H1 (cell line): ENCODE measurements around the gene SUMF1. TPM values are rescaled to one million over a fixed set of nuclear protein-coding genes. Genes with fewer than 3 reads are reported as not detected.

Experiments
- CTCF ChIA-PET: fragments of 300-600 bp; sonication (Branson Sonifier 250); formaldehyde crosslinking; loops from one replicate; lab custom pipeline; 2021; ENCODE audit not compliant: partially characterized antibody; lab: Charles Lee
- POLR2A ChIA-PET: fragments of 300-600 bp; sonication (Branson Sonifier 250); formaldehyde crosslinking; loops from one replicate; lab custom pipeline; 2021; ENCODE audit warnings: inconsistent platforms; ENCODE audit not compliant: partially characterized antibody; lab: Charles Lee
- DNase-seq, 2 experiments: peaks; one replicate each; pipeline versions ENCODE4 v3.0.0 to v3.0.0-alpha.2; 2010 to 2022; ENCODE audit warnings: low spot score in 2 of 2, low read depth in 1 of 2, mixed read lengths in 1 of 2
- FAIRE-seq: peaks from 2 replicates; lab custom pipeline; 2011; peaks lifted over from hg19 to GRCh38; lab: Jason Lieb, UNC
- H2AFZ ChIP-seq: 2 replicates; pipeline ENCODE4 v1.8.1; 2012; ENCODE audit warnings: low read length, inconsistent platforms
- H2AK5ac ChIP-seq: 2 replicates; pipeline ENCODE4 v1.6.1; 2013; ENCODE audit warnings: low read depth, low read length
- H2BK120ac ChIP-seq: replicated peaks from 2 replicates; pipeline ENCODE3; 2013; ENCODE audit warnings: low read depth, low read length, inconsistent platforms
- H2BK12ac ChIP-seq: 2 replicates; pipeline ENCODE4 v1.6.1; 2013; ENCODE audit warnings: low read depth, low read length
- H2BK15ac ChIP-seq: 2 replicates; pipeline ENCODE4 v1.6.1; 2013; ENCODE audit warnings: low read length
- H2BK20ac ChIP-seq: 2 replicates; pipeline ENCODE4 v1.6.1; 2013; ENCODE audit warnings: low read length
- H2BK5ac ChIP-seq: 2 replicates; pipeline ENCODE4 v1.6.1; 2013; ENCODE audit warnings: low read depth, low read length
- H3K14ac ChIP-seq: 2 replicates; pipeline ENCODE4 v1.6.1; 2013; ENCODE audit warnings: inconsistent platforms; ENCODE audit not compliant: insufficient read length
- H3K18ac ChIP-seq: 2 replicates; pipeline ENCODE4 v1.6.1; 2013; ENCODE audit warnings: low read length; ENCODE audit errors: extremely low read depth
- H3K23ac ChIP-seq: 2 replicates; pipeline ENCODE4 v1.6.1; 2013; ENCODE audit warnings: inconsistent platforms; ENCODE audit not compliant: insufficient read length
- H3K23me2 ChIP-seq: 2 replicates; pipeline ENCODE4 v1.6.1; 2013; ENCODE audit warnings: low read depth, low read length
- H3K27ac ChIP-seq: 2 replicates; pipeline ENCODE4 v1.6.1; 2011; ENCODE audit warnings: low read depth, low read length, inconsistent platforms
- H3K27me3 ChIP-seq, 4 experiments: replicated peaks in 1 of 4; 1 replicate in 1 of 4; 2 replicates in 3 of 4; pipeline versions ENCODE4 v1.6.1 to v1.8.1; 2011 to 2013; ENCODE audit warnings: low read length in 3 of 4, mild to moderate bottlenecking in 3 of 4, inconsistent platforms in 2 of 4, mixed read lengths in 2 of 4, moderate library complexity in 1 of 4; ENCODE audit not compliant: control insufficient read depth in 3 of 4, insufficient read depth in 3 of 4; ENCODE audit errors: extremely low read depth in 1 of 4
- H3K36me3 ChIP-seq, 4 experiments: 2 replicates each; pipeline versions ENCODE4 v1.6.1 to v1.8.1; 2011 to 2013; ENCODE audit warnings: mild to moderate bottlenecking in 4 of 4, low read length in 3 of 4, moderate library complexity in 2 of 4, control low read depth in 1 of 4, inconsistent platforms in 1 of 4; ENCODE audit not compliant: insufficient read depth in 4 of 4, control insufficient read depth in 2 of 4
- H3K4ac ChIP-seq: replicated peaks from 2 replicates; pipeline ENCODE3; 2013; ENCODE audit warnings: low read length, low read depth, mixed read lengths, inconsistent platforms; ENCODE audit not compliant: insufficient read length
- H3K4me1 ChIP-seq, 4 experiments: replicated peaks in 1 of 4; 1 replicate in 1 of 4; 2 replicates in 3 of 4; pipeline versions ENCODE4 v1.6.1 to v1.8.1; 2011 to 2013; ENCODE audit warnings: low read length in 3 of 4, inconsistent platforms in 2 of 4, mixed read lengths in 1 of 4; ENCODE audit not compliant: insufficient read depth in 4 of 4, control insufficient read depth in 3 of 4
- H3K4me2 ChIP-seq, 2 experiments: 2 replicates each; pipeline versions ENCODE4 v1.6.1 to v1.8.1; 2011 to 2013; ENCODE audit warnings: low read depth in 2 of 2, low read length in 2 of 2, control low read depth in 1 of 2, inconsistent platforms in 1 of 2, mild to moderate bottlenecking in 1 of 2; ENCODE audit not compliant: insufficient read depth in 1 of 2
- H3K4me3 ChIP-seq, 4 experiments: fragments of 200-600, 300-600 bp in 1 of 4; sonication (generic), shearing (Covaris generic), sonication (Bioruptor Twin) in 1 of 4; 2 replicates each; pipeline versions ENCODE4 v1.5.1 to v1.8.1; 2011 to 2016; ENCODE audit warnings: low read length in 4 of 4, low read depth in 3 of 4, control low read depth in 2 of 4, inconsistent platforms in 2 of 4, mild to moderate bottlenecking in 2 of 4, mixed read lengths in 1 of 4, moderate library complexity in 1 of 4; ENCODE audit not compliant: insufficient read depth in 2 of 4; ENCODE audit errors: extremely low read depth in 1 of 4
- H3K56ac ChIP-seq: replicated peaks from 2 replicates; pipeline ENCODE3; 2013; ENCODE audit warnings: low read depth, mild to moderate bottlenecking, mixed read lengths, low read length, inconsistent platforms; ENCODE audit not compliant: insufficient read length
- H3K79me1 ChIP-seq: 2 replicates; pipeline ENCODE4 v1.6.1; 2013; ENCODE audit warnings: low read depth, low read length, control low read depth
- H3K79me2 ChIP-seq, 2 experiments: 2 replicates each; pipeline versions ENCODE4 v1.6.1 to v1.8.1; 2012 to 2013; ENCODE audit warnings: low read length in 2 of 2, mild to moderate bottlenecking in 2 of 2, inconsistent platforms in 1 of 2; ENCODE audit not compliant: insufficient read depth in 2 of 2, control insufficient read depth in 1 of 2
- H3K9ac ChIP-seq, 4 experiments: replicated peaks in 1 of 4; 1 replicate in 1 of 4; 2 replicates in 3 of 4; pipeline versions ENCODE4 v1.6.1 to v1.8.1; 2011 to 2013; ENCODE audit warnings: low read depth in 3 of 4, low read length in 3 of 4, control low read depth in 2 of 4, mild to moderate bottlenecking in 2 of 4, moderate library complexity in 2 of 4, inconsistent platforms in 1 of 4; ENCODE audit errors: extremely low read depth in 1 of 4
- H3K9me3 ChIP-seq, 2 experiments: 2 replicates each; pipeline versions ENCODE4 v1.6.1 to v1.8.1; 2012 to 2013; ENCODE audit warnings: mild to moderate bottlenecking in 2 of 2, moderate library complexity in 2 of 2, control low read depth in 1 of 2, inconsistent platforms in 1 of 2, low read depth in 1 of 2, low read length in 1 of 2, mixed read lengths in 1 of 2; ENCODE audit not compliant: insufficient read depth in 2 of 2
- H4K20me1 ChIP-seq, 2 experiments: replicated peaks in 1 of 2; 2 replicates each; pipeline versions ENCODE3 to v1.8.1; 2011 to 2013; ENCODE audit warnings: inconsistent platforms in 2 of 2, low read length in 2 of 2, mild to moderate bottlenecking in 1 of 2; ENCODE audit not compliant: insufficient read depth in 2 of 2, control insufficient read depth in 1 of 2
- H4K5ac ChIP-seq: 2 replicates; pipeline ENCODE4 v1.6.1; 2013; ENCODE audit warnings: low read length, low read depth, mixed read lengths, inconsistent platforms; ENCODE audit not compliant: insufficient read length
- H4K8ac ChIP-seq: 2 replicates; pipeline ENCODE4 v1.8.0; 2013; ENCODE audit warnings: mild to moderate bottlenecking, moderate library complexity, low read length, inconsistent platforms; ENCODE audit not compliant: insufficient read depth; ENCODE audit errors: extremely low read depth
- H4K91ac ChIP-seq: replicated peaks from 2 replicates; pipeline ENCODE3; 2013; ENCODE audit warnings: low read length, mixed read lengths, inconsistent platforms; ENCODE audit not compliant: insufficient read length
- ATF2 ChIP-seq: IDR thresholded peaks from 2 replicates; pipeline ENCODE4 v1.6.1; 2012; ENCODE audit warnings: low read length, inconsistent platforms
- CHD2 ChIP-seq: IDR thresholded peaks from 2 replicates; pipeline ENCODE4 v1.6.1; 2012; ENCODE audit warnings: low read length, improper control_type of control experiment
- GTF2F1 ChIP-seq: IDR thresholded peaks from 2 replicates; pipeline ENCODE4 v1.6.1; 2012; ENCODE audit warnings: low read depth, low read length, improper control_type of control experiment, borderline replicate concordance
- KDM1A ChIP-seq: fragments of 200-600, 300-600 bp; sonication (generic); IDR thresholded peaks from 2 replicates; pipeline ENCODE4 v1.7.1; 2016; ENCODE audit warnings: mild to moderate bottlenecking, low read length, borderline replicate concordance
- POLR2AphosphoS5 ChIP-seq: IDR thresholded peaks from 2 replicates; pipeline ENCODE4 v1.6.1; 2011; ENCODE audit warnings: low read depth, low read length
- WGBS, 2 experiments: shearing (Covaris generic) in 1 of 2; methylation state at CpG; one replicate each; pipeline versions ENCODE4 v1.1.6 to v1.1.7; 2013 to 2015; ENCODE audit warnings: low lambda C conversion rate in 2 of 2, mixed read lengths in 2 of 2, inconsistent platforms in 1 of 2, low coverage in 1 of 2, missing lambda C conversion rate in 1 of 2; ENCODE audit not compliant: insufficient replicate concordance in 2 of 2, insufficient coverage in 1 of 2, insufficient read length in 1 of 2; ENCODE audit errors: extremely low coverage in 1 of 2, missing lambda C conversion rate in 1 of 2; 5-methylcytosine and 5-hydroxymethylcytosine counted together
- polyA plus RNA-seq, 7 experiments: library from polyadenylated mRNA; depleted of rRNA in 3 of 7; stranded (reverse) in 5 of 7; unstranded in 2 of 7; fragments of >200 nt in 5 of 7; fragments of 200-250 nt in 2 of 7; gene quantifications; 1 replicate in 5 of 7; 2 replicates in 1 of 7; 4 replicates in 1 of 7; pipeline versions ENCODE4 v1.2.1 to v1.2.3, GENCODE V29; 2011 to 2013; ENCODE audit warnings: missing spikeins in 2 of 7, mixed read lengths in 2 of 7
- total RNA-seq: library from RNA; stranded (reverse); fragmentation: NEBNext Ultra II Directional; extraction: Animal tissue kit (Norgen Biotek cat#: 25700); gene quantifications from 2 replicates; pipeline ENCODE4 v1.2.1, GENCODE V29; 2021

SUMF1 gene
- total and polyA plus RNA-seq, 2 of the 8 experiments (the other 6 are each of a cell fraction or from before 2014, with no cell fraction given), result 12.5 to 15.0 TPM

GRCh38 chr3:4396006-4396405 lies 71.1 kb downstream of the SUMF1 start:
- Histone ChIP-seq H4K20me1 (no peaks in the 10 kb centered on the region), H2AFZ (no peak overlapping the region), H2BK20ac (no peak overlapping the region), H2AK5ac (no peak overlapping the region), H3K79me2 (no peaks in the 10 kb centered on the region), H2BK12ac (no peak overlapping the region), H3K36me3 (no peaks in the 10 kb centered on the region), H3K27ac (no peak overlapping the region), H4K5ac (no peak overlapping the region), H2BK120ac (no peak overlapping the region), H3K23me2 (no peaks in the 10 kb centered on the region; the same call in 1 of the 2 replicates), H4K91ac (no peak overlapping the region), H3K4me1 (peaks cover 0 to 4% (median 0%) of the 10 kb centered on the region in 4 experiments; a peak in 1 of 7 replicates), H3K27me3 (no peaks in the 10 kb centered on the region), H3K4ac (no peak overlapping the region), H3K18ac (no peak overlapping the region), H3K9ac (no peak overlapping the region), H3K23ac (no peak overlapping the region), H4K8ac (no peak overlapping the region), H2BK5ac (no peak overlapping the region), H3K79me1 (no peaks in the 10 kb centered on the region), H3K14ac (no peak overlapping the region), H3K56ac (no peak overlapping the region), H3K9me3 (no peaks in the 10 kb centered on the region), H3K4me3 (no peak overlapping the region), H3K4me2 (no peak overlapping the region), H2BK15ac (no peak overlapping the region)
- FAIRE-seq (no peak), DNase-seq (no peak)
- CTCF ChIA-PET, result no interaction called here
- 92% methylated on average over 5 of the region's 5 CpGs; no CpG with 5 or more reads in 1 of the 2 experiments for WGBS, 2 experiments
- POLR2A ChIA-PET, result no interaction called here
- TF ChIP-seq KDM1A (no peak), GTF2F1 (no peak), ATF2 (no peak), POLR2AphosphoS5 (no peak), CHD2 (no peak)
